SU-DHL-6 (cell line): ENCODE measurements around the gene MAPK13.

Experiments
- EZH2phosphoT487 ChIP-seq: fragments of 200-600 bp; sonication (generic), shearing (Covaris generic); conservative IDR thresholded peaks from 2 replicates; pipeline ENCODE4 v1.6.1; 2018; ENCODE audit warnings: mild to moderate bottlenecking, antibody characterized with exemption, low read length, moderate library complexity, mixed read lengths
- TF ChIP-seq, protein P1 (sequence below): fragments of 200-600 bp; sonication (generic); IDR thresholded peaks from one replicate; pipeline ENCODE4 v1.5.1; 2017; ENCODE audit warnings: antibody characterized with exemption, mild to moderate bottlenecking, low read length, moderate library complexity; ENCODE audit not compliant: insufficient read depth, poor library complexity, severe bottlenecking

DNA sequence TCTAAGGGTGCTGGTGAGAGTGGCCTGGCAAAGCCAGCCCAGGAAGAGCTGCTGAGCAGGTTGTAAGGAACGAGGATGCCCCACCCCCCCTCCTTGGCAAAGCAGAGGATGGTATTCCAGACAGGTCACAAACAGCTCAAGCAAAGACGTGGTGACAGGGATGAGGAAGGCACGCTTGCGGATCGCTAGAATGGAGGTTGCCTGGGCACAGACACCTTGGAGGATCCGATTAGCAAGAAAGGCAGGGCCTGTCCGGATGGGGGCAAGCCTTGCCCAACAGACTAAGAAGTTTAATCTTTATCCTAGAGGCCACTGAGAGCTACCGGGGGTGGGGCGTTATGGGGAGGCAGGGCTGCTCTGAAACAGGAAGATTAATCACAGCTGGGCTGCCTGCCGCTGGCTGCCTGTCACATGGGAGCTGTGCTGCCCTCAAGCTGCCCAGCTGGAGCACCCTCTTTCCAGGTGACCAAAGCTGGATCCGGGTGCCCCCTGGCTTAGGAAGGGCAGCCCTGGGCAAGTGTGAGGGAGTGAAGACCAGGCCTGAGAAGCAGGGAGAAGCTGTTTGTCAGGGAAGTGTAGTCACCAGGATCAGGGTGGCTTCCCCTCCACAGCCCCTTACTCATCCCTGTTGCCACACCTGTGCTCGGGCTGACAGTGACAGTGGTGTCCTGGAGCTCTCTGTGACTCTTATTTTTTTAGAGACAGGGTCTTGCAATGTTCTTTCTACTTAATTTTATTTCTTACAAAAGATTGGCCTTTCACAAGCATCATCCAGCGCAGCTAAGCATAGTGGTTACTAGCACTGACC, 9.1 kb upstream of the MAPK13 start:
- no peak for TF ChIP-seq EZH2phosphoT487
- TF ChIP-seq, protein P1, sequence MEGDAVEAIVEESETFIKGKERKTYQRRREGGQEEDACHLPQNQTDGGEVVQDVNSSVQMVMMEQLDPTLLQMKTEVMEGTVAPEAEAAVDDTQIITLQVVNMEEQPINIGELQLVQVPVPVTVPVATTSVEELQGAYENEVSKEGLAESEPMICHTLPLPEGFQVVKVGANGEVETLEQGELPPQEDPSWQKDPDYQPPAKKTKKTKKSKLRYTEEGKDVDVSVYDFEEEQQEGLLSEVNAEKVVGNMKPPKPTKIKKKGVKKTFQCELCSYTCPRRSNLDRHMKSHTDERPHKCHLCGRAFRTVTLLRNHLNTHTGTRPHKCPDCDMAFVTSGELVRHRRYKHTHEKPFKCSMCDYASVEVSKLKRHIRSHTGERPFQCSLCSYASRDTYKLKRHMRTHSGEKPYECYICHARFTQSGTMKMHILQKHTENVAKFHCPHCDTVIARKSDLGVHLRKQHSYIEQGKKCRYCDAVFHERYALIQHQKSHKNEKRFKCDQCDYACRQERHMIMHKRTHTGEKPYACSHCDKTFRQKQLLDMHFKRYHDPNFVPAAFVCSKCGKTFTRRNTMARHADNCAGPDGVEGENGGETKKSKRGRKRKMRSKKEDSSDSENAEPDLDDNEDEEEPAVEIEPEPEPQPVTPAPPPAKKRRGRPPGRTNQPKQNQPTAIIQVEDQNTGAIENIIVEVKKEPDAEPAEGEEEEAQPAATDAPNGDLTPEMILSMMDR = no peak
